GM23338 (cell line): ENCODE data around the gene CTTNBP2. TPM values are rescaled to one million over a fixed set of nuclear protein-coding genes. Genes with fewer than 3 reads are reported as not detected.
A peak's percentile ranks its signal among the peaks of the same experiment; 100 is the strongest.

ENCODE experiments used
- ATAC-seq: fragments of 200-7000 bp; cut with Tn5 transposase; 3 replicates; pipeline ENCODE4 v1.9.1; 2020
- DNase-seq: peaks from one replicate; pipeline ENCODE4 v3.0.0-alpha.2; 2015; ENCODE audit warnings: low spot score
- H2AFZ ChIP-seq: fragments of 200-600 bp; sonication (generic); 2 replicates; pipeline ENCODE4 v1.8.0; 2016; ENCODE audit warnings: antibody characterized with exemption, mild to moderate bottlenecking, moderate library complexity
- H3F3A ChIP-seq: fragments of 200-600 bp; sonication (generic); replicated peaks from 2 replicates; pipeline ENCODE4 v1.8.0; 2017; ENCODE audit warnings: antibody characterized with exemption, mixed run types, low read depth
- H3K27ac ChIP-seq: fragments of 200-600 bp; sonication (generic); 2 replicates; pipeline ENCODE4 v1.6.1; 2016; ENCODE audit warnings: low read depth
- H3K27me3 ChIP-seq: fragments of 200-600 bp; sonication (generic); 2 replicates; pipeline ENCODE4 v1.8.0; 2016; ENCODE audit warnings: mild to moderate bottlenecking, mixed run types, moderate library complexity; ENCODE audit not compliant: insufficient read depth
- H3K36me3 ChIP-seq: fragments of 200-600 bp; sonication (generic); 2 replicates; pipeline ENCODE4 v1.8.0; 2016; ENCODE audit warnings: mild to moderate bottlenecking; ENCODE audit not compliant: insufficient read depth
- H3K4me1 ChIP-seq: fragments of 200-600 bp; sonication (generic); 2 replicates; pipeline ENCODE4 v1.8.0; 2016; ENCODE audit warnings: mild to moderate bottlenecking, moderate library complexity; ENCODE audit not compliant: insufficient read depth
- H3K4me2 ChIP-seq: fragments of 200-600 bp; sonication (generic); 2 replicates; pipeline ENCODE4 v1.7.1; 2017; ENCODE audit warnings: mixed run types
- H3K4me3 ChIP-seq: fragments of 200-600 bp; sonication (generic); 2 replicates; pipeline ENCODE4 v1.6.1; 2016; ENCODE audit warnings: mixed run types
- H3K79me2 ChIP-seq: fragments of 200-600 bp; sonication (generic); replicated peaks from 2 replicates; pipeline ENCODE4 v1.8.0; 2017; ENCODE audit warnings: mild to moderate bottlenecking; ENCODE audit not compliant: insufficient read depth
- H3K9me2 ChIP-seq: fragments of 200-600 bp; sonication (generic); 2 replicates; pipeline ENCODE4 v1.8.0; 2017; ENCODE audit not compliant: insufficient read depth
- H4K20me1 ChIP-seq: fragments of 200-600 bp; sonication (generic); replicated peaks from 2 replicates; pipeline ENCODE4 v1.8.0; 2017; ENCODE audit warnings: mild to moderate bottlenecking; ENCODE audit not compliant: insufficient read depth
- H3K27ac Mint-ChIP-seq: 2 replicates; pipeline ENCODE4 v1.8.0; 2020; ENCODE audit warnings: inconsistent platforms, mild to moderate bottlenecking, moderate library complexity, mixed read lengths
- H3K27me3 Mint-ChIP-seq: 3 replicates; pipeline ENCODE4 v1.8.0; 2022; ENCODE audit warnings: low read depth, mild to moderate bottlenecking, moderate library complexity, mixed read lengths, inconsistent platforms; ENCODE audit not compliant: insufficient read depth, poor library complexity
- H3K36me3 Mint-ChIP-seq: 3 replicates; pipeline ENCODE4 v1.8.0; 2021; ENCODE audit warnings: low read depth, mild to moderate bottlenecking, inconsistent platforms, moderate library complexity, mixed read lengths
- H3K4me1 Mint-ChIP-seq: 3 replicates; pipeline ENCODE4 v1.8.0; 2020; ENCODE audit warnings: mild to moderate bottlenecking, inconsistent platforms, mixed read lengths
- H3K4me3 Mint-ChIP-seq: 3 replicates; pipeline ENCODE4 v1.8.0; 2021; ENCODE audit warnings: moderate library complexity, mild to moderate bottlenecking, inconsistent platforms, mixed read lengths
- H3K9me3 Mint-ChIP-seq: 3 replicates; pipeline ENCODE4 v1.8.0; 2020; ENCODE audit warnings: moderate library complexity, mild to moderate bottlenecking, inconsistent platforms, mixed read lengths
- CREB1 ChIP-seq: fragments of 250-450 bp; sonication (Bioruptor Pico); IDR thresholded peaks from 2 replicates; pipeline ENCODE4 v1.5.0; 2020; ENCODE audit warnings: low read depth, mild to moderate bottlenecking, moderate library complexity
- CTCF ChIP-seq, 2 experiments: fragments of 200-600 bp in 1 of 2; sonication (generic) in 1 of 2; conservative IDR thresholded peaks; 2 replicates each; pipeline versions ENCODE4 v1.5.1 to v1.6.1; 2016 to 2017; ENCODE audit warnings: antibody characterized with exemption in 2 of 2, low read depth in 2 of 2, mild to moderate bottlenecking in 2 of 2, moderate library complexity in 1 of 2
- ETS1 ChIP-seq: IDR thresholded peaks from 2 replicates; pipeline ENCODE4 v1.6.1; 2016; ENCODE audit warnings: antibody characterized with exemption
- EZH2 ChIP-seq: fragments of 200-600 bp; sonication (generic); IDR thresholded peaks from one replicate; pipeline ENCODE4 v1.8.0; 2017; ENCODE audit warnings: antibody characterized with exemption, mild to moderate bottlenecking, low read depth; ENCODE audit not compliant: unreplicated experiment
- POLR2AphosphoS5 ChIP-seq: IDR thresholded peaks from 2 replicates; pipeline ENCODE4 v1.6.1; 2016; ENCODE audit warnings: antibody characterized with exemption, low read depth
- REST ChIP-seq: IDR thresholded peaks from one replicate; pipeline ENCODE4 v1.6.1; 2018; ENCODE audit warnings: antibody characterized with exemption; ENCODE audit not compliant: unreplicated experiment
- ZNF114 ChIP-seq: fragments of 250-450 bp; sonication (Bioruptor Pico); IDR thresholded peaks from 2 replicates; pipeline ENCODE4 v1.5.0; 2020; ENCODE audit warnings: mild to moderate bottlenecking, moderate library complexity
- ZNF331 ChIP-seq: fragments of 250-450 bp; sonication (Bioruptor Pico); IDR thresholded peaks from 2 replicates; pipeline ENCODE4 v1.5.0; 2020; ENCODE audit warnings: low read depth, mild to moderate bottlenecking, moderate library complexity
- ZNF462 ChIP-seq: fragments of 250-450 bp; sonication (Bioruptor Pico); IDR thresholded peaks from 2 replicates; pipeline ENCODE4 v1.5.0; 2020; ENCODE audit warnings: mild to moderate bottlenecking, moderate library complexity
- polyA plus RNA-seq: library from polyadenylated mRNA; unstranded; fragments of >200 nt; fragmentation: Nextera tagmentation; extraction: Ambion mirVana; gene quantifications from 2 replicates; pipeline ENCODE4 v1.2.1, GENCODE V29; 2016
- total RNA-seq: library from RNA; depleted of rRNA; stranded (reverse); fragments of >200 nt; shearing (Covaris generic); gene quantifications from 2 replicates; pipeline ENCODE4 v1.2.3, GENCODE V29; 2014

Gene CTTNBP2
- total and polyA plus RNA-seq, 2 experiments from 2014 or later, result 26.8 to 30.7 TPM

GRCh38 chr7:117666689-117667088 lies 206.6 kb downstream of the CTTNBP2 start:
- no peaks in the 10 kb centered on the region for H3K79me2 ChIP-seq
- no peak overlapping the region for H2AFZ ChIP-seq
- H3F3A ChIP-seq, result no peaks in the 10 kb centered on the region
- H3K4me2 ChIP-seq, result no peak overlapping the region
- Mint-ChIP-seq H3K4me3 (no peak overlapping the region), H3K9me3 (no peaks in the 10 kb centered on the region), H3K27me3 (peaks cover 3% of the 10 kb centered on the region), H3K27ac (0 out of 2 replicates have a peak overlapping the region, but pooled peaks have one; percentile 27), H3K36me3 (no peaks in the 10 kb centered on the region), H3K4me1 (peaks cover 18% of the 10 kb centered on the region; the same call in 2 of the 3 replicates)
- H3K4me1 ChIP-seq, result peaks cover 8% of the 10 kb centered on the region
- ATAC-seq (no peak), DNase-seq (no peak)
- H3K9me2 ChIP-seq, result no peaks in the 10 kb centered on the region
- H3K36me3 ChIP-seq, result no peaks in the 10 kb centered on the region
- H3K27me3 ChIP-seq, result no peaks in the 10 kb centered on the region
- no peaks in the 10 kb centered on the region for H4K20me1 ChIP-seq
- no peak overlapping the region for H3K4me3 ChIP-seq
- H3K27ac ChIP-seq, result no peak overlapping the region
- TF ChIP-seq ZNF114 (CRISPR knock-in tag) (no peak), EZH2 (no peak), POLR2AphosphoS5 (no peak), CTCF (conservative IDR thresholded peaks at IDR 0.05; ENCODE audit: low read depth in 2 of 2) (no peak), CREB1 (no peak)

GRCh38 chr7:117666031-117666430 lies 207.2 kb downstream of the CTTNBP2 start:
- H3K36me3 ChIP-seq, result no peaks in the 10 kb centered on the region
- ATAC-seq (no peak), DNase-seq (no peak)
- H3K27ac Mint-ChIP-seq, result no peak overlapping the region
- H3K9me3 Mint-ChIP-seq, result no peaks in the 10 kb centered on the region
- H3K27me3 Mint-ChIP-seq, result peaks cover 2% of the 10 kb centered on the region
- no peaks in the 10 kb centered on the region for H3K27me3 ChIP-seq
- H3K4me1 ChIP-seq, result peaks cover 2% of the 10 kb centered on the region
- H3K4me3 Mint-ChIP-seq, result no peak overlapping the region
- H3K4me3 ChIP-seq, result no peak overlapping the region
- no peaks in the 10 kb centered on the region for H3K9me2 ChIP-seq
- no peak overlapping the region for H3K4me2 ChIP-seq
- no peaks in the 10 kb centered on the region for H3F3A ChIP-seq
- H3K4me1 Mint-ChIP-seq, result peaks cover 12% of the 10 kb centered on the region; the same call in 2 of the 3 replicates
- no peaks in the 10 kb centered on the region for H3K79me2 ChIP-seq
- H2AFZ ChIP-seq, result no peak overlapping the region
- no peaks in the 10 kb centered on the region for H4K20me1 ChIP-seq
- H3K36me3 Mint-ChIP-seq, result no peaks in the 10 kb centered on the region
- no peak overlapping the region for H3K27ac ChIP-seq
- no peak for TF ChIP-seq ZNF114 (CRISPR knock-in tag)
- no peak for TF ChIP-seq POLR2AphosphoS5
- no peak for TF ChIP-seq CREB1
- no peak for TF ChIP-seq ZNF462 (CRISPR knock-in tag)
- TF ChIP-seq REST, result no peak
- TF ChIP-seq ZNF331, result no peak
- TF ChIP-seq EZH2, result no peak
- TF ChIP-seq ETS1, result no peak
